Stimulated activated CD4-positive, alpha-beta T cell treated with anti-CD3 and anti-CD28 coated beads, TNF-alpha, amount 100 ng/mL, for 48 hours (primary cell): ENCODE data around the gene NPY1R.

Experiments used
- DNase-seq, 3 donors: peaks; one replicate each; pipeline ENCODE4 v3.0.0-alpha.2; 2020; ENCODE audit warnings: low read depth in 3 of 3

The NPY1R gene

DNA sequence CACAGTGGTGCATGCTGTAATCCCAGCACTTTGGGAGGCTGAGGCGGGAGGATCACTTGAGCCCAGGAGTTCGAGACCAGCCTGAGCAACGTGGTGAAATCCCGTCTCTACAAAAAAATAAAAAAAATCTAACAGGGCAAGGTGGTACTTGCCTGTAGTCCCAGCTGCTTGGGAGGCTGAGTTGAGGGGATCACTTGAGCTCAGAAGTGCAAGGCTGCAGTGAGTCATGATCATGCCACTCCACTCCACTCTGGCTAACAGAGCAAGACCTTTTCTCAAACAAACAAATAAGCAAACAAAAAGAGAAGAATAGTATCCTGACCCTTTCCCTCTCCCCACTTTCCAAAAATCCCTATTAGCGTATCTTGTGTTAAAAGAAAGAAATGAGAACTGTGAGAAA is 52.7 kb downstream of the NPY1R start:
- DNase-seq, result no peak

DNA sequence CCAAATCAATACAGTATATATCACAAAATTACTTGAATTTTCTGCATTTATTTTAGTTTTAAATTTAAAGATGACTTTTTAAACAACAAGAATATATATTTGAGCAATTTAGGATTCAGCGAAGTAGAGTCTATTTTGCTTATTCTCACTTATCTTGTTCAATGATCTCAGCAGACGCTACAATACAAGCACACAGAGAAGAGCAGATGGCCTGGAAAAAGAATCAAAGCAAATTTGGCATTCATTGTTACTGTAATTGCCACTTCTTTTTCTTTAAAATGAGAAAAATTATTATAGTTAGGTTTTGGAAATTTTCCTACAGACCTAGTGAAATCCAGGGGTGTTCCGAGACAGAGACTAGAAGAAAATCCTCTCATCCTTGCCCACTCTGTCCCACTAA is 57.5 kb downstream of the NPY1R start:
- DNase-seq, result no peak
